Activated CD4-positive, alpha-beta T cell treated with anti-CD3 and anti-CD28 coated beads for 24 hours (primary cell): ENCODE data around the gene MAP3K7CL.

Experiments
- DNase-seq, 2 donors: peaks; one replicate each; pipeline ENCODE4 v3.0.0-alpha.2; 2020; ENCODE audit warnings: low read depth in 2 of 2

MAP3K7CL gene

GRCh38 chr21:29196670-29197191 is 66.3 kb downstream of the MAP3K7CL start:
- no peak for DNase-seq

- no peak for DNase-seq
These were observed 70.7 kb downstream of the MAP3K7CL start for GRCh38 chr21:29201186-29201585.

- no peak for DNase-seq
These were observed 74.6 kb downstream of the MAP3K7CL start for GRCh38 chr21:29205009-29205408.

- DNase-seq: no peak
These were observed 75.5 kb downstream of the MAP3K7CL start for GRCh38 chr21:29205988-29206387.

GRCh38 chr21:29206445-29206844 is 76.0 kb downstream of the MAP3K7CL start:
- no peak for DNase-seq

GRCh38 chr21:29207201-29207600 is 76.8 kb downstream of the MAP3K7CL start:
- no peak for DNase-seq

GRCh38 chr21:29208044-29208681 is 77.7 kb downstream of the MAP3K7CL start:
- no peak for DNase-seq

- DNase-seq: no peak
These were observed 78.2 kb downstream of the MAP3K7CL start for GRCh38 chr21:29208682-29209059.

GRCh38 chr21:29209696-29210095 is 79.3 kb downstream of the MAP3K7CL start:
- no peak for DNase-seq

- no peak for DNase-seq
These were observed 80.8 kb downstream of the MAP3K7CL start for GRCh38 chr21:29211205-29211604.

GRCh38 chr21:29212446-29212845 is 82.0 kb downstream of the MAP3K7CL start:
- DNase-seq: no peak

GRCh38 chr21:29213513-29214385 is 83.3 kb downstream of the MAP3K7CL start:
- DNase-seq: no peak

GRCh38 chr21:29215709-29216108 is 85.3 kb downstream of the MAP3K7CL start:
- no peak for DNase-seq

GRCh38 chr21:29217818-29218291 is 87.4 kb downstream of the MAP3K7CL start:
- DNase-seq: no peak

- no peak for DNase-seq
These were observed 88.3 kb downstream of the MAP3K7CL start for GRCh38 chr21:29218749-29219148.

- DNase-seq: no peak
These were observed 88.8 kb downstream of the MAP3K7CL start for GRCh38 chr21:29219165-29219770.

GRCh38 chr21:29221253-29221744 is 90.9 kb downstream of the MAP3K7CL start:
- DNase-seq: no peak

GRCh38 chr21:29224006-29224405 is 93.6 kb downstream of the MAP3K7CL start:
- no peak for DNase-seq
